K562 (cell line): ENCODE data around the gene KIRREL1. TPM values are rescaled to one million over a fixed set of nuclear protein-coding genes. Genes with fewer than 3 reads are reported as not detected.

Source experiments
- ATAC-seq: fragments of 200-7000 bp; cut with Tn5 transposase; 3 replicates; pipeline ENCODE4 v1.9.1; 2020; ENCODE audit warnings: moderate library complexity
- BruUV-seq: library from RNA; stranded (reverse); fragments of 400-500 nt; replicated peaks from 2 replicates; lab custom pipeline; 2021; lab: Mats Ljungman, UMichigan
- CTCF ChIA-PET: fragments of 300-600 bp; formaldehyde crosslinking; extraction: SDS; loops from one replicate; lab custom pipeline; 2021; ENCODE audit warnings: low intra/inter-chr PET ratio; lab: Yijun Ruan, JAX
- POLR2A ChIA-PET: fragments of 300-600, 350-650 bp; sonication (Branson Sonifier 250); formaldehyde crosslinking; extraction: SDS; loops from one replicate; lab custom pipeline; 2021; ENCODE audit warnings: antibody characterized with exemption, inconsistent platforms; lab: Yijun Ruan, JAX
- DNase-seq, 4 experiments: peaks; one replicate each; pipeline versions ENCODE4 v3.0.0 to v3.0.0-alpha.2; 2011 to 2018; ENCODE audit warnings: low spot score in 3 of 4, mixed read lengths in 3 of 4; ENCODE audit errors: extremely low read depth in 1 of 4
- FAIRE-seq: peaks from 2 replicates; lab custom pipeline; 2011; peaks lifted over from hg19 to GRCh38; lab: Jason Lieb, UNC
- H2AFZ ChIP-seq: 2 replicates; pipeline ENCODE4 v1.6.0; 2011; ENCODE audit warnings: low read depth, low read length, control low read depth, inconsistent platforms
- H3K27ac ChIP-seq: fragments of 200-600 bp; 3 replicates; pipeline ENCODE4 v1.8.0; 2011; ENCODE audit warnings: low read depth, mild to moderate bottlenecking, control low read depth, inconsistent platforms, low read length, moderate library complexity, mixed read lengths; ENCODE audit errors: extremely low read depth
- H3K27me3 ChIP-seq, 2 experiments: fragments of 300-600 bp in 1 of 2; 2 replicates in 1 of 2; 3 replicates in 1 of 2; pipeline versions ENCODE4 v1.6.0 to v1.8.0; 2011; ENCODE audit warnings: inconsistent platforms in 2 of 2, low read length in 2 of 2, mild to moderate bottlenecking in 1 of 2, mixed read lengths in 1 of 2, moderate library complexity in 1 of 2; ENCODE audit not compliant: control insufficient read depth in 2 of 2, insufficient read depth in 2 of 2
- H3K36me3 ChIP-seq: fragments of 300-600 bp; 3 replicates; pipeline ENCODE4 v1.8.0; 2011; ENCODE audit warnings: mild to moderate bottlenecking, low read length, inconsistent platforms; ENCODE audit not compliant: control insufficient read depth, insufficient read depth
- H3K4me1 ChIP-seq, 2 experiments: fragments of 200-600 bp in 1 of 2; replicated peaks in 1 of 2; 2 replicates in 1 of 2; 3 replicates in 1 of 2; pipeline versions ENCODE4 v1.5.1 to v1.8.0; 2011; ENCODE audit warnings: inconsistent platforms in 2 of 2, low read length in 2 of 2, mild to moderate bottlenecking in 1 of 2, mixed read lengths in 1 of 2, moderate library complexity in 1 of 2; ENCODE audit not compliant: control insufficient read depth in 2 of 2, insufficient read depth in 2 of 2
- H3K4me2 ChIP-seq: 2 replicates; pipeline ENCODE4 v1.6.1; 2011; ENCODE audit warnings: low read length, control low read depth, inconsistent platforms, mixed read lengths; ENCODE audit not compliant: insufficient read depth
- H3K4me3 ChIP-seq: fragments of 200-600 bp; sonication (generic), shearing (Covaris generic); 2 replicates; pipeline ENCODE4 v1.5.1; 2016; ENCODE audit warnings: control low read depth, inconsistent platforms
- H3K79me2 ChIP-seq: fragments of 200-600 bp; 3 replicates; pipeline ENCODE4 v1.8.0; 2011; ENCODE audit warnings: low read length, inconsistent platforms; ENCODE audit not compliant: control insufficient read depth, insufficient read depth
- H3K9ac ChIP-seq, 2 experiments: 2 replicates each; pipeline versions ENCODE4 v1.6.0 to v1.6.1; 2011; ENCODE audit warnings: low read depth in 2 of 2, low read length in 2 of 2, control low read depth in 1 of 2, inconsistent platforms in 1 of 2, mild to moderate bottlenecking in 1 of 2, mixed read lengths in 1 of 2; ENCODE audit not compliant: insufficient read depth in 1 of 2
- H3K9me1 ChIP-seq: one replicate; pipeline ENCODE4 v1.6.0; 2011; ENCODE audit warnings: inconsistent platforms, mild to moderate bottlenecking, low read length, moderate library complexity; ENCODE audit not compliant: control insufficient read depth, insufficient read depth
- H3K9me3 ChIP-seq: replicated peaks from 2 replicates; pipeline ENCODE4 v1.5.1; 2011; ENCODE audit warnings: low read depth, low read length, inconsistent platforms; ENCODE audit not compliant: control insufficient read depth, insufficient read depth
- H4K20me1 ChIP-seq: replicated peaks from 2 replicates; pipeline ENCODE4 v1.6.1; 2011; ENCODE audit warnings: low read length, inconsistent platforms, mixed read lengths; ENCODE audit not compliant: control insufficient read depth, insufficient read depth
- EHMT2 ChIP-seq: fragments of 450-650 bp; IDR thresholded peaks from 2 replicates; pipeline ENCODE4 v1.6.1; 2018; ENCODE audit warnings: antibody characterized with exemption
- FOXJ2 ChIP-seq: fragments of 200-800 bp; sonication (Bioruptor generic); IDR thresholded peaks from 2 replicates; pipeline ENCODE4 v1.6.1; 2016; ENCODE audit warnings: missing genetic modification characterization, missing compliant biosample characterization
- GATA2 ChIP-seq: sonication (generic); formaldehyde crosslinking; IDR thresholded peaks from 2 replicates; pipeline ENCODE4 v1.4.0; 2020; ENCODE audit warnings: mild to moderate bottlenecking, missing genetic modification reagents
- HINFP ChIP-seq: fragments of 450-650 bp; conservative IDR thresholded peaks from 2 replicates; pipeline ENCODE4 v1.6.1; 2016; ENCODE audit warnings: missing genetic modification characterization, low read depth, mild to moderate bottlenecking, control low read depth, missing compliant biosample characterization
- PPARD ChIP-seq: fragments of 250-450 bp; sonication (Bioruptor Pico); IDR thresholded peaks from 2 replicates; pipeline ENCODE4 v1.8.0; 2022; ENCODE audit warnings: inconsistent platforms, mild to moderate bottlenecking, moderate library complexity
- RNF2 ChIP-seq: sonication (generic); IDR thresholded peaks from 2 replicates; pipeline ENCODE4 v1.6.1; 2016
- ZNF583 ChIP-seq: fragments of 250-450 bp; sonication (Bioruptor Pico); IDR thresholded peaks from 2 replicates; pipeline ENCODE4 v1.4.0; 2020
- WGBS: fragments of 100-300 bp; shearing (Covaris generic); methylation state at CpG from one replicate; pipeline ENCODE4 v1.1.6; 2016; ENCODE audit warnings: low coverage, mixed read lengths; ENCODE audit not compliant: insufficient coverage; ENCODE audit errors: missing lambda C conversion rate; 5-methylcytosine and 5-hydroxymethylcytosine counted together
- in situ Hi-C: fragments of 300-500 bp; cut with MboI; formaldehyde crosslinking; loops from 4 replicates; pipeline ENCODE4 v1.15.0; 2018; ENCODE audit warnings: inconsistent platforms, mixed read lengths
- intact Hi-C: fragments of 100-400 bp; cut with micrococcal nuclease; formaldehyde crosslinking; loops from 2 replicates; pipeline ENCODE4 v1.14.2; 2022
- polyA plus RNA-seq, 8 experiments: library from polyadenylated mRNA; depleted of rRNA in 4 of 8; stranded (reverse) in 5 of 8; unstranded in 3 of 8; fragments of >200 nt; fragmentation: Nextera tagmentation in 2 of 8; fragmentation: Illumina TruSeq in 1 of 8; extraction: Ambion mirVana in 2 of 8; extraction: Trizol in 1 of 8; gene quantifications; 2 replicates each; pipeline versions ENCODE4 v1.2.1 to v1.2.3, GENCODE V29; 2011 to 2014; ENCODE audit warnings: inconsistent platforms in 1 of 8, missing spikeins in 1 of 8
- total RNA-seq, 7 experiments: library from RNA; depleted of rRNA in 6 of 7; stranded (reverse); fragments of >200 nt in 6 of 7; fragmentation: Illumina TruSeq in 2 of 7; extraction: Trizol in 2 of 7; gene quantifications; 2 replicates each; pipeline versions ENCODE4 v1.2.1 to v1.2.3, GENCODE V29; 2011 to 2021; ENCODE audit warnings: low replicate concordance in 1 of 7
- TF ChIP-seq, protein P1 (sequence below): fragments of 450-650 bp; IDR thresholded peaks from 2 replicates; pipeline ENCODE4 v1.7.1; 2018; ENCODE audit warnings: mild to moderate bottlenecking, low read depth; ENCODE audit not compliant: partially characterized antibody
- TF ChIP-seq, protein P2 (sequence below): fragments of 250-450 bp; sonication (Bioruptor Pico); IDR thresholded peaks from 2 replicates; pipeline ENCODE4 v1.5.0; 2022; ENCODE audit warnings: mild to moderate bottlenecking

The KIRREL1 gene
- total and polyA plus RNA-seq, 9 of the 15 experiments (the other 6 are each of a cell fraction or from before 2014, with no cell fraction given) = under 0.01 to 0.22 (median 0.03) TPM; not detected in 3

DNA sequence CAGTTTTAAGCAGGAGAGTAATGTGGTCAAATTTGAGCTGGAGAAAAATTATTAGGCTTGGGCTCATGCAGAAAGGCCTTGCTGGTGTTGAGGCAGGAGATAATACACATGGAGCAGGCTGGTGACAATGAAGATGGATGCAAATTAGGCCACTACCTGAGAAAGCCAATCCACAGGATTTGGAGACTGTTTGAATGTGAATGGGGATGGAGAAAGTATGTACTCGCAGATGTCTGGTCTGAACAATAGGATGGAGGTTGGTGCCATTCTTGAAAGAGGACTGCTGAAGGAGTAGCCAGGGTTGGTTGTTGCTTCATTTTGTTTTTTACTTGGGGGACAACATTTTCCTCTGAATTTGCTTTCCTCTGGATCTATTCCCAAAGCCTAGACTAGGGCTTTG is 8.0 kb upstream of the KIRREL1 start:
- BruUV-seq = no TSS peak

More for the DNA sequence above, 8.0 kb upstream of the KIRREL1 start:
- DNase-seq = no peak
- Histone ChIP-seq H3K79me2 (no peaks in the 10 kb centered on the region), H2AFZ (no peak overlapping the region), H3K4me1 (no peaks in the 10 kb centered on the region), H3K4me2 (no peak overlapping the region), H3K9ac (no peak overlapping the region), H3K9me1 (no peaks in the 10 kb centered on the region), H3K27ac (no peak overlapping the region), H4K20me1 (no peaks in the 10 kb centered on the region), H3K4me3 (no peak overlapping the region), H3K9me3 (no peaks in the 10 kb centered on the region), H3K27me3 (peaks cover 0 to 7% of the 10 kb centered on the region in 2 experiments; a peak in 1 of 5 replicates), H3K36me3 (no peaks in the 10 kb centered on the region)
- ATAC-seq = no peak
- intact Hi-C loops (no loop called here), in situ Hi-C loops (no loop called here)
- ChIA-PET CTCF (no interaction called here), POLR2A (no interaction called here)
- TF ChIP-seq RNF2 (no peak), GATA2 (CRISPR knock-in tag) (no peak), FOXJ2 (no peak), ZNF583 (CRISPR knock-in tag) (no peak), HINFP (tag) (no peak), EHMT2 (no peak), PPARD (no peak)
- TF ChIP-seq, protein P1, sequence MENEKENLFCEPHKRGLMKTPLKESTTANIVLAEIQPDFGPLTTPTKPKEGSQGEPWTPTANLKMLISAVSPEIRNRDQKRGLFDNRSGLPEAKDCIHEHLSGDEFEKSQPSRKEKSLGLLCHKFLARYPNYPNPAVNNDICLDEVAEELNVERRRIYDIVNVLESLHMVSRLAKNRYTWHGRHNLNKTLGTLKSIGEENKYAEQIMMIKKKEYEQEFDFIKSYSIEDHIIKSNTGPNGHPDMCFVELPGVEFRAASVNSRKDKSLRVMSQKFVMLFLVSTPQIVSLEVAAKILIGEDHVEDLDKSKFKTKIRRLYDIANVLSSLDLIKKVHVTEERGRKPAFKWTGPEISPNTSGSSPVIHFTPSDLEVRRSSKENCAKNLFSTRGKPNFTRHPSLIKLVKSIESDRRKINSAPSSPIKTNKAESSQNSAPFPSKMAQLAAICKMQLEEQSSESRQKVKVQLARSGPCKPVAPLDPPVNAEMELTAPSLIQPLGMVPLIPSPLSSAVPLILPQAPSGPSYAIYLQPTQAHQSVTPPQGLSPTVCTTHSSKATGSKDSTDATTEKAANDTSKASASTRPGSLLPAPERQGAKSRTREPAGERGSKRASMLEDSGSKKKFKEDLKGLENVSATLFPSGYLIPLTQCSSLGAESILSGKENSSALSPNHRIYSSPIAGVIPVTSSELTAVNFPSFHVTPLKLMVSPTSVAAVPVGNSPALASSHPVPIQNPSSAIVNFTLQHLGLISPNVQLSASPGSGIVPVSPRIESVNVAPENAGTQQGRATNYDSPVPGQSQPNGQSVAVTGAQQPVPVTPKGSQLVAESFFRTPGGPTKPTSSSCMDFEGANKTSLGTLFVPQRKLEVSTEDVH = no peak
- TF ChIP-seq, protein P2, sequence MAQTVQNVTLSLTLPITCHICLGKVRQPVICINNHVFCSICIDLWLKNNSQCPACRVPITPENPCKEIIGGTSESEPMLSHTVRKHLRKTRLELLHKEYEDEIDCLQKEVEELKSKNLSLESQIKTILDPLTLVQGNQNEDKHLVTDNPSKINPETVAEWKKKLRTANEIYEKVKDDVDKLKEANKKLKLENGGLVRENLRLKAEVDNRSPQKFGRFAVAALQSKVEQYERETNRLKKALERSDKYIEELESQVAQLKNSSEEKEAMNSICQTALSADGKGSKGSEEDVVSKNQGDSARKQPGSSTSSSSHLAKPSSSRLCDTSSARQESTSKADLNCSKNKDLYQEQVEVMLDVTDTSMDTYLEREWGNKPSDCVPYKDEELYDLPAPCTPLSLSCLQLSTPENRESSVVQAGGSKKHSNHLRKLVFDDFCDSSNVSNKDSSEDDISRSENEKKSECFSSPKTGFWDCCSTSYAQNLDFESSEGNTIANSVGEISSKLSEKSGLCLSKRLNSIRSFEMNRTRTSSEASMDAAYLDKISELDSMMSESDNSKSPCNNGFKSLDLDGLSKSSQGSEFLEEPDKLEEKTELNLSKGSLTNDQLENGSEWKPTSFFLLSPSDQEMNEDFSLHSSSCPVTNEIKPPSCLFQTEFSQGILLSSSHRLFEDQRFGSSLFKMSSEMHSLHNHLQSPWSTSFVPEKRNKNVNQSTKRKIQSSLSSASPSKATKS (CRISPR knock-in tag) = no peak
- FAIRE-seq = no peak
- 8% methylated on average over 1 of the region's 1 CpG for WGBS
